22Rv1 (cell line): ENCODE measurements around the gene THAP3.

ENCODE experiments used
- CTCF ChIP-seq: fragments of 450-650 bp; IDR thresholded peaks from 2 replicates; pipeline ENCODE4 v1.5.1; 2017; ENCODE audit warnings: mild to moderate bottlenecking
- ZFX ChIP-seq: fragments of 450-650 bp; IDR thresholded peaks from 2 replicates; pipeline ENCODE4 v1.6.1; 2017; ENCODE audit warnings: antibody characterized with exemption, borderline replicate concordance

GRCh38 chr1:6580119-6580592 lies 44.5 kb upstream of the THAP3 start:
- TF ChIP-seq CTCF (no peak), ZFX (no peak)
